Panc1 (cell line): ENCODE results near the gene RBBP8. TPM values are rescaled to one million over a fixed set of nuclear protein-coding genes. Genes with fewer than 3 reads are reported as not detected.

ENCODE experiments used
- ATAC-seq: fragments of 200-7000 bp; cut with Tn5 transposase; 2 replicates; pipeline ENCODE4 v1.9.1; 2020; ENCODE audit warnings: mild to moderate bottlenecking, moderate library complexity
- BruUV-seq: library from RNA; stranded (reverse); fragments of 400-500 nt; replicated peaks from 2 replicates; lab custom pipeline; 2021; lab: Mats Ljungman, UMichigan
- CTCF ChIA-PET: fragments of 300-600 bp; sonication (Branson Sonifier 250); formaldehyde crosslinking; loops from one replicate; lab custom pipeline; 2022; ENCODE audit warnings: antibody characterized with exemption; lab: Charles Lee
- POLR2A ChIA-PET: fragments of 300-600 bp; sonication (Branson Sonifier 250); formaldehyde crosslinking; loops from one replicate; lab custom pipeline; 2022; ENCODE audit warnings: antibody characterized with exemption; lab: Charles Lee
- DNase-seq: peaks from one replicate; pipeline ENCODE4 v3.0.0-alpha.2; 2010; ENCODE audit warnings: low read depth, low spot score
- H3K27ac ChIP-seq: 2 replicates; pipeline ENCODE4 v1.5.1; 2011; ENCODE audit warnings: mild to moderate bottlenecking, low read length, inconsistent platforms
- H3K27me3 ChIP-seq: fragments of 200-500 bp; sonication (Bioruptor generic); 2 replicates; pipeline ENCODE4 v1.6.0; 2014; ENCODE audit warnings: low read length, inconsistent platforms; ENCODE audit not compliant: control insufficient read depth, insufficient read depth
- H3K36me3 ChIP-seq: fragments of 200-500 bp; sonication (Bioruptor generic); 2 replicates; pipeline ENCODE4 v1.5.1; 2014; ENCODE audit warnings: inconsistent platforms, mild to moderate bottlenecking, low read length, moderate library complexity; ENCODE audit not compliant: control insufficient read depth, insufficient read depth
- H3K4me1 ChIP-seq: 2 replicates; pipeline ENCODE4 v1.5.1; 2011; ENCODE audit warnings: inconsistent platforms, mild to moderate bottlenecking, low read length, moderate library complexity; ENCODE audit not compliant: control insufficient read depth, insufficient read depth
- H3K4me3 ChIP-seq, 2 experiments: 2 replicates each; pipeline ENCODE4 v1.5.1; 2011 to 2012; ENCODE audit warnings: low read depth in 2 of 2, low read length in 2 of 2, mild to moderate bottlenecking in 2 of 2, inconsistent platforms in 1 of 2, moderate library complexity in 1 of 2
- H3K9me3 ChIP-seq: fragments of 200-500 bp; sonication (Bioruptor generic); 2 replicates; pipeline ENCODE4 v1.5.1; 2014; ENCODE audit warnings: low read depth, mild to moderate bottlenecking, inconsistent platforms, low read length, moderate library complexity; ENCODE audit not compliant: control insufficient read depth, insufficient read depth
- POLR2AphosphoS5 ChIP-seq: IDR thresholded peaks from 2 replicates; pipeline ENCODE4 v1.6.1; 2012; ENCODE audit warnings: mild to moderate bottlenecking, low read depth, low read length, moderate library complexity
- SIN3A ChIP-seq: IDR thresholded peaks from 2 replicates; pipeline ENCODE4 v1.6.1; 2012; ENCODE audit warnings: low read depth, mild to moderate bottlenecking, low read length, moderate library complexity, borderline replicate concordance; ENCODE audit not compliant: insufficient read depth
- TCF7L2 ChIP-seq: IDR thresholded peaks from 2 replicates; pipeline ENCODE4 v1.6.1; 2011; ENCODE audit warnings: mild to moderate bottlenecking, low read depth, low read length, inconsistent platforms
- in situ Hi-C: cut with HindIII; loops from 2 replicates; pipeline ENCODE4 v1.10.0; 2016; ENCODE audit warnings: low sequenced_read_pairs, low pct_unique_long_range_greater_than_20kb
- intact Hi-C: fragments of 100-400 bp; cut with micrococcal nuclease; formaldehyde crosslinking; loops from one replicate; pipeline ENCODE4 v1.10.0; 2022; ENCODE audit not compliant: unreplicated experiment
- total RNA-seq: library from RNA; stranded (reverse); gene quantifications from one replicate; pipeline ENCODE4 v1.2.1, GENCODE V29; 2021; ENCODE audit not compliant: unreplicated experiment
- TF ChIP-seq, protein P1 (sequence below), 2 experiments: IDR thresholded peaks; 2 replicates each; pipeline ENCODE4 v1.6.1; 2011 to 2012; ENCODE audit warnings: low read depth in 2 of 2, control low read depth in 1 of 2, low read length in 1 of 2, mild to moderate bottlenecking in 1 of 2, moderate library complexity in 1 of 2; ENCODE audit not compliant: insufficient read depth in 1 of 2
- TF ChIP-seq, protein P2 (sequence below): fragments of 450-650 bp; IDR thresholded peaks from 2 replicates; pipeline ENCODE4 v1.5.1; 2017; ENCODE audit warnings: mild to moderate bottlenecking

RBBP8 gene
- total RNA-seq, 1 experiment from 2014 or later: 62.8 TPM

DNA sequence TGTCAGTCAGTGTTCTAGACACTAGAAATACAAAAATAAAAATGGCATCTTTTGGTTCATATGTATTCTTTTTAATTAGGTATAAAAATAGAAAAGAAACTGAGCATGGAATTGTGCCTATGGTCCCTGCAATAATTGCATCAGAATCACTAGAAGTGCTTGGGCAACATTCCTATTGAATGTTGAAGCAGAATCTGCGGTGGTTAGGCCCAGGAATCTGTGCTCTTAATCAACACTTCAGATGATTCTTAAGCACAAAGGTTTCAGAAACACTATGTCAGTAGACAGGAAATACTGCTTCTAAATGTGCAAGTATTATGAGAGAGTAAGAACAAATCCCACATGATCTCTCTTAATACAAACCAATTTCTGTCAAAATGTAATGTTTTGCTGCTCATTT, 20.3 kb upstream of the RBBP8 start:
- H3K9me3 ChIP-seq: no peaks in the 10 kb centered on the region
- POLR2A ChIA-PET: no interaction called here
- no peaks in the 10 kb centered on the region for H3K27me3 ChIP-seq
- CTCF ChIA-PET: no interaction called here
- in situ Hi-C loops (no loop called here), intact Hi-C loops (no loop called here)
- no TSS peak for BruUV-seq
- no peak for TF ChIP-seq TCF7L2
- TF ChIP-seq, protein P1, sequence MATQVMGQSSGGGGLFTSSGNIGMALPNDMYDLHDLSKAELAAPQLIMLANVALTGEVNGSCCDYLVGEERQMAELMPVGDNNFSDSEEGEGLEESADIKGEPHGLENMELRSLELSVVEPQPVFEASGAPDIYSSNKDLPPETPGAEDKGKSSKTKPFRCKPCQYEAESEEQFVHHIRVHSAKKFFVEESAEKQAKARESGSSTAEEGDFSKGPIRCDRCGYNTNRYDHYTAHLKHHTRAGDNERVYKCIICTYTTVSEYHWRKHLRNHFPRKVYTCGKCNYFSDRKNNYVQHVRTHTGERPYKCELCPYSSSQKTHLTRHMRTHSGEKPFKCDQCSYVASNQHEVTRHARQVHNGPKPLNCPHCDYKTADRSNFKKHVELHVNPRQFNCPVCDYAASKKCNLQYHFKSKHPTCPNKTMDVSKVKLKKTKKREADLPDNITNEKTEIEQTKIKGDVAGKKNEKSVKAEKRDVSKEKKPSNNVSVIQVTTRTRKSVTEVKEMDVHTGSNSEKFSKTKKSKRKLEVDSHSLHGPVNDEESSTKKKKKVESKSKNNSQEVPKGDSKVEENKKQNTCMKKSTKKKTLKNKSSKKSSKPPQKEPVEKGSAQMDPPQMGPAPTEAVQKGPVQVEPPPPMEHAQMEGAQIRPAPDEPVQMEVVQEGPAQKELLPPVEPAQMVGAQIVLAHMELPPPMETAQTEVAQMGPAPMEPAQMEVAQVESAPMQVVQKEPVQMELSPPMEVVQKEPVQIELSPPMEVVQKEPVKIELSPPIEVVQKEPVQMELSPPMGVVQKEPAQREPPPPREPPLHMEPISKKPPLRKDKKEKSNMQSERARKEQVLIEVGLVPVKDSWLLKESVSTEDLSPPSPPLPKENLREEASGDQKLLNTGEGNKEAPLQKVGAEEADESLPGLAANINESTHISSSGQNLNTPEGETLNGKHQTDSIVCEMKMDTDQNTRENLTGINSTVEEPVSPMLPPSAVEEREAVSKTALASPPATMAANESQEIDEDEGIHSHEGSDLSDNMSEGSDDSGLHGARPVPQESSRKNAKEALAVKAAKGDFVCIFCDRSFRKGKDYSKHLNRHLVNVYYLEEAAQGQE (IDR thresholded peaks at IDR 0.05; ENCODE audit: insufficient read depth in 1 of 2, low read depth in 2 of 2, low read length in 1 of 2): no peak
- TF ChIP-seq, protein P2, sequence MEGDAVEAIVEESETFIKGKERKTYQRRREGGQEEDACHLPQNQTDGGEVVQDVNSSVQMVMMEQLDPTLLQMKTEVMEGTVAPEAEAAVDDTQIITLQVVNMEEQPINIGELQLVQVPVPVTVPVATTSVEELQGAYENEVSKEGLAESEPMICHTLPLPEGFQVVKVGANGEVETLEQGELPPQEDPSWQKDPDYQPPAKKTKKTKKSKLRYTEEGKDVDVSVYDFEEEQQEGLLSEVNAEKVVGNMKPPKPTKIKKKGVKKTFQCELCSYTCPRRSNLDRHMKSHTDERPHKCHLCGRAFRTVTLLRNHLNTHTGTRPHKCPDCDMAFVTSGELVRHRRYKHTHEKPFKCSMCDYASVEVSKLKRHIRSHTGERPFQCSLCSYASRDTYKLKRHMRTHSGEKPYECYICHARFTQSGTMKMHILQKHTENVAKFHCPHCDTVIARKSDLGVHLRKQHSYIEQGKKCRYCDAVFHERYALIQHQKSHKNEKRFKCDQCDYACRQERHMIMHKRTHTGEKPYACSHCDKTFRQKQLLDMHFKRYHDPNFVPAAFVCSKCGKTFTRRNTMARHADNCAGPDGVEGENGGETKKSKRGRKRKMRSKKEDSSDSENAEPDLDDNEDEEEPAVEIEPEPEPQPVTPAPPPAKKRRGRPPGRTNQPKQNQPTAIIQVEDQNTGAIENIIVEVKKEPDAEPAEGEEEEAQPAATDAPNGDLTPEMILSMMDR: no peak
- TF ChIP-seq POLR2AphosphoS5: no peak
- no peak for TF ChIP-seq SIN3A
- H3K27ac ChIP-seq: no peak overlapping the region
- H3K4me1 ChIP-seq: no peaks in the 10 kb centered on the region
- DNase-seq: no peak
- no peaks in the 10 kb centered on the region for H3K36me3 ChIP-seq
- H3K4me3 ChIP-seq: no peak overlapping the region
- no peak for ATAC-seq

GRCh38 chr18:22913861-22914260, 19.3 kb upstream of the RBBP8 start:
- Histone ChIP-seq H3K4me1 (no peaks in the 10 kb centered on the region), H3K27me3 (no peaks in the 10 kb centered on the region), H3K36me3 (no peaks in the 10 kb centered on the region), H3K27ac (no peak overlapping the region), H3K9me3 (no peaks in the 10 kb centered on the region), H3K4me3 (no peak overlapping the region)
- POLR2A ChIA-PET: no interaction called here
- BruUV-seq: no TSS peak
- TF ChIP-seq TCF7L2 (no peak), POLR2AphosphoS5 (no peak), SIN3A (no peak)
- TF ChIP-seq, protein P2: no peak
- TF ChIP-seq, protein P1 (IDR thresholded peaks at IDR 0.05; ENCODE audit: insufficient read depth in 1 of 2, low read depth in 2 of 2, low read length in 1 of 2): no peak
- no peak for ATAC-seq
- no peak for DNase-seq
- intact Hi-C loops: no loop called here
- in situ Hi-C loops: no loop called here
- CTCF ChIA-PET: no interaction called here
